ENCODE results near the gene EBF3. TPM values are rescaled to one million over a fixed set of nuclear protein-coding genes. Genes with fewer than 3 reads are reported as not detected.

Gene EBF3
- total and polyA plus RNA-seq, 9 of the 15 experiments (the other 6 are each of a cell fraction or from before 2014, with no cell fraction given), result not detected

GRCh38 chr10:129898706-129899268, 65.3 kb downstream of the EBF3 start:
- CTCF ChIA-PET (ENCODE audit: low intra/inter-chr PET ratio), result no interaction called here
- Histone ChIP-seq H3K27ac (ENCODE audit: extremely low read depth, low read depth, low read length) (no peak overlapping the region), H3K9ac (ENCODE audit: insufficient read depth in 1 of 2, low read depth in 2 of 2, low read length in 2 of 2) (no peak overlapping the region), H3K4me2 (ENCODE audit: insufficient read depth, low read length) (no peak overlapping the region), H2AFZ (ENCODE audit: low read depth, low read length) (no peak overlapping the region), H3K4me1 (replicated peaks in 1 of 2; ENCODE audit: control insufficient read depth in 2 of 2, insufficient read depth in 2 of 2, low read length in 2 of 2) (no peaks in the 10 kb centered on the region), H4K20me1 (replicated peaks; ENCODE audit: control insufficient read depth, insufficient read depth, low read length) (no peaks in the 10 kb centered on the region), H3K9me1 (ENCODE audit: control insufficient read depth, insufficient read depth, low read length) (no peaks in the 10 kb centered on the region), H3K9me3 (replicated peaks; ENCODE audit: control insufficient read depth, insufficient read depth, low read depth, low read length) (no peaks in the 10 kb centered on the region), H3K4me3 (no peak overlapping the region), H3K27me3 (ENCODE audit: control insufficient read depth in 2 of 2, insufficient read depth in 2 of 2, low read length in 2 of 2) (peaks cover 5 to 56% of the 10 kb centered on the region in 2 experiments; a peak in 4 of 5 replicates), H3K36me3 (ENCODE audit: control insufficient read depth, insufficient read depth, low read length) (no peaks in the 10 kb centered on the region), H3K79me2 (ENCODE audit: control insufficient read depth, insufficient read depth, low read length) (no peaks in the 10 kb centered on the region)
- ATAC-seq (no peak), FAIRE-seq (no peak), DNase-seq (ENCODE audit: extremely low read depth in 1 of 4, low spot score in 3 of 4) (no peak)
- 1% methylated on average over 21 of the region's 38 CpGs for WGBS (ENCODE audit: insufficient coverage, low coverage, missing lambda C conversion rate)
- POLR2A ChIA-PET, result interaction anchor here (0.6 kb wide), 1 partner anchor 247 kb away, joined by 3 read pairs; no protein-coding TSS in a partner anchor
- intact Hi-C loops (cut with micrococcal nuclease) (no loop called here), in situ Hi-C loops (cut with MboI) (no loop called here)
- no peak for TF ChIP-seq EHMT2 (IDR thresholded peaks at IDR 0.05)
- no peak for TF ChIP-seq RBBP5 (IDR thresholded peaks at IDR 0.05; ENCODE audit: borderline replicate concordance, insufficient read depth, low read length, poor library complexity, severe bottlenecking)
- TF ChIP-seq GMEB1 (CRISPR knock-in tag; IDR thresholded peaks at IDR 0.05), result no peak
- TF ChIP-seq ZNF174 (CRISPR knock-in tag; IDR thresholded peaks at IDR 0.05), result no peak
- TF ChIP-seq ZNF217 (CRISPR knock-in tag; IDR thresholded peaks at IDR 0.05), result no peak
- no peak for TF ChIP-seq HMGXB4 (CRISPR knock-in tag; IDR thresholded peaks at IDR 0.05)
- TF ChIP-seq EWSR1 (IDR thresholded peaks at IDR 0.05; ENCODE audit: borderline replicate concordance, low read depth, partially characterized antibody), result no peak
- TF ChIP-seq XRCC4 (IDR thresholded peaks at IDR 0.05; ENCODE audit: extremely low read depth, insufficient read depth, insufficient read length), result no peak
- TF ChIP-seq CEBPB (tag; IDR thresholded peaks at IDR 0.05), result no peak
- TF ChIP-seq ZNF507 (tag; conservative IDR thresholded peaks at IDR 0.05), result no peak
- no peak for TF ChIP-seq ZNF184 (CRISPR knock-in tag; IDR thresholded peaks at IDR 0.05)
- no peak for TF ChIP-seq ATF3 (IDR thresholded peaks at IDR 0.05)
- TF ChIP-seq ATF3 (CRISPR knock-in tag; conservative IDR thresholded peaks at IDR 0.05), result no peak
- no peak for TF ChIP-seq STAT5A (IDR thresholded peaks at IDR 0.05; ENCODE audit: borderline replicate concordance, low read length)
- no peak for TF ChIP-seq ZFP1 (CRISPR knock-in tag; IDR thresholded peaks at IDR 0.05)
- no TSS peak for BruUV-seq (replicated peaks)
